ENCODE data around the gene TTC14.

Gene TTC14

GRCh38 chr3:180631317-180631716, 29.4 kb downstream of the TTC14 start:
- no peak for DNase-seq

DNA sequence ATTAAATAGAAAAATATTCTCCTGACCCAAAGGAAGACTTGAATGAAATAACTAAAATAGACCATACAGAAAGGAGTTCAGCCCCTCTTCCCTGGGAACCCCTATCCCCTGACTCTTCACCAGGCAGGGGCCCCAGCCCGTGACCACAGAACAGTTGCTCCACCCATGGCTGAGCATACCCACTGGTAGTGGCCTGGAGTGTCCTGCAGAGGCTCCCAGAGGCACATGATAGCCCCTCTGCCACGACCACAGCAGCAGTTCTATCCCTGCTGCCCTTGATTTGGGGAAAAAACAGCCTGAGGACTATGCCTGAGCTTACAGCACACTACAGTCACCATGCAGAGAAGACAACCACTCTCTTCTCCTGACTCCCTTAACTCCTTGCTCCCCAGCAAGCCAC, 31.8 kb downstream of the TTC14 start:
- DNase-seq, result no peak

- no peak for DNase-seq
Measured at GRCh38 chr3:180640987-180641386, 39.0 kb downstream of the TTC14 start.

DNA sequence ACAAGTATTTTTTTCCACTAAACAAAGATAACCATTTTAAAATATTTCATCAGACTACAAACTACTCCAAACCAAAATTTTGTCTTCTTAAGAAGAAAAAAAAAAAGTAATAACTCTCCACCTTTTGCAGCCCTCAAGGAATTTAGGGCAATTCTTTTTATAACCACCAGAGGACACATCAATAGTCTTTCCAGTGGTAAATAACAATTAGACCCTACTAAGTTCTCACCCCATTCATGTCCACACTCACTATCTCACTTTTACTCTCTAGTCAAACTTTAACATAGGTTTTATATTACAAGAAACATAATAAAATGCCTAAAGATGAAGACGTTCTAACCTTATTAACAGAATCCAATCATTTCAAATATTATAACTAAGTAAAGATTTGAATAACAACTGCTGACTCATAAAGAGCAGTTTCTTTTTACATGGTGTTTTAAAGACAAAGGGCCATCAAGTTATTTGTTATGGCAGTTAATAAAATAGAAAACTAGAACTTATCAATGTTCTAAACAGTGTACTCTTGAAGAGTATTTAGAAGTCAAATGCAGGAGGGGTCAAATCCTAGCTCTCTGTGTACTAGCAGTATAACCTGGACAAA, 44.3 kb downstream of the TTC14 start:
- no peak for DNase-seq

GRCh38 chr3:180656406-180656805, 54.4 kb downstream of the TTC14 start:
- DNase-seq, result no peak

- no peak for DNase-seq
Measured at GRCh38 chr3:180657094-180657493, 55.1 kb downstream of the TTC14 start.

Measured in activated CD4-positive, alpha-beta T cell treated with anti-CD3 and anti-CD28 coated beads, Interleukin-2, amount 50 U/mL, for 48 hours (primary cell).